ENCODE measurements around the gene IFITM10.

The IFITM10 gene

GRCh38 chr11:1747753-1748635, 2.4 kb downstream of the IFITM10 start:
- no peak overlapping the region for H3K27ac ChIP-seq (ENCODE audit: extremely low read depth, low read depth, low read length)
- TF ChIP-seq ZNF292 (tag by site-specific recombination; IDR thresholded peaks at IDR 0.05; ENCODE audit: borderline replicate concordance, low read depth) (no peak), REST (tag by site-specific recombination; IDR thresholded peaks at IDR 0.05) (peak; percentile 42; the same call in 1 of the 2 replicates)
- no peaks in the 10 kb centered on the region for H3K9me3 ChIP-seq (ENCODE audit: control insufficient read depth, insufficient read depth, low read depth, low read length)
- no peaks in the 10 kb centered on the region; the same call in 1 of the 2 replicates for H3K4me1 ChIP-seq (ENCODE audit: control insufficient read depth, insufficient read depth, low read length)
- ChIA-PET POLR2A (no interaction called here), CTCF (interaction anchor here (0.7 kb wide), 1 partner anchor 134 kb away, joined by 3 read pairs; no protein-coding TSS in a partner anchor)
- H3K4me3 ChIP-seq (ENCODE audit: low read depth, low read length) = no peak overlapping the region
- H3K36me3 ChIP-seq (ENCODE audit: control insufficient read depth in 2 of 2, insufficient read depth in 1 of 2, low read length in 2 of 2) = peaks cover 0 to 12% of the 10 kb centered on the region in 2 experiments; a peak in 1 of 3 replicates

- CTCF ChIA-PET = no interaction called here
- H3K9me3 ChIP-seq (ENCODE audit: control insufficient read depth, insufficient read depth, low read depth, low read length) = no peaks in the 10 kb centered on the region
- H3K27ac ChIP-seq (ENCODE audit: extremely low read depth, low read depth, low read length) = no peak overlapping the region
- TF ChIP-seq ZNF18 (tag by site-specific recombination; IDR thresholded peaks at IDR 0.05) = no peak
- TF ChIP-seq INSM2 (tag by site-specific recombination; IDR thresholded peaks at IDR 0.05) = no peak
- TF ChIP-seq ZNF23 (tag by site-specific recombination; IDR thresholded peaks at IDR 0.05; ENCODE audit: borderline replicate concordance) = no peak
- TF ChIP-seq ZNF830 (tag by site-specific recombination; IDR thresholded peaks at IDR 0.05; ENCODE audit: low read depth) = no peak
- no peak for TF ChIP-seq ZNF10 (tag by site-specific recombination; IDR thresholded peaks at IDR 0.05)
- no peak for TF ChIP-seq ZFP37 (tag by site-specific recombination; IDR thresholded peaks at IDR 0.05)
- TF ChIP-seq KLF7 (tag by site-specific recombination; IDR thresholded peaks at IDR 0.05; ENCODE audit: borderline replicate concordance) = no peak
- no peak for TF ChIP-seq ZNF26 (tag by site-specific recombination; IDR thresholded peaks at IDR 0.05)
- TF ChIP-seq ZBTB6 (tag by site-specific recombination; IDR thresholded peaks at IDR 0.05) = no peak
- H3K4me1 ChIP-seq (ENCODE audit: control insufficient read depth, insufficient read depth, low read length) = no peaks in the 10 kb centered on the region; the same call in 1 of the 2 replicates
- H3K36me3 ChIP-seq (ENCODE audit: control insufficient read depth in 2 of 2, insufficient read depth in 1 of 2, low read length in 2 of 2) = peaks cover 0 to 4% of the 10 kb centered on the region in 2 experiments; a peak in 1 of 3 replicates
- POLR2A ChIA-PET = no interaction called here
- H3K4me3 ChIP-seq (ENCODE audit: low read depth, low read length) = no peak overlapping the region
Observed at GRCh38 chr11:1746956-1747752, 3.2 kb downstream of the IFITM10 start.

Measured in HEK293 (cell line).